NK-92 (cell line): ENCODE measurements around the gene PLCZ1.
"Not testable (repeated sequence)": the region's sequence is repeated elsewhere in the genome, so short reads cannot be mapped to it uniquely, and the experiment has no call there.

Source experiments
- DNase-seq: peaks from one replicate; lab custom pipeline; 2025; ENCODE audit not compliant: unreplicated experiment; lab: John Stamatoyannopoulos, UW

PLCZ1 gene

DNA sequence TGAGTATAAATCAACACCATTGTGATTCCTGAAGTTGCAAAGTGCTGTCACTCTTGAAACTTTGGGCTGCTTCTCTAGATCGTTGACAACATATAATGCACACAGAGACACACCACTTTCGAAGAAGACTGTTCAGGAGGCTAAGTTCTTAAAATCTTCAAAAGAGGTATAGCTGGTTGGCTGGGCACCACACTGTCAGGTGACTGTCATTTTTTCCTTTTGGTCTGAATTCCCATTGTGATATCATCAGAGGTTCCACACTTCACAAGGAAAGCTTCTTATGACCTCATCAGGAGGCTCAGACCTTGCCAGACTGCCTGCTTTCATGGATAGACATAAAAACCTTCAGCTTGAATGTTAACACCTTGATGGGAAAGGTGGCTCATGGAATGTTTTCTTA is at the start of gene PLCZ1, which contains the start of gene CAPZA3:
Gene PLCZ1, minus strand, starts transcription at position 194 of the 400 bp plus-strand sequence. CDS start 641 bp downstream, outside the sequence.
Gene CAPZA3, plus strand, starts transcription at position 301 of the 400 bp plus-strand sequence. CDS start 150 bp downstream, outside the sequence.
- DNase-seq: no peak

DNA sequence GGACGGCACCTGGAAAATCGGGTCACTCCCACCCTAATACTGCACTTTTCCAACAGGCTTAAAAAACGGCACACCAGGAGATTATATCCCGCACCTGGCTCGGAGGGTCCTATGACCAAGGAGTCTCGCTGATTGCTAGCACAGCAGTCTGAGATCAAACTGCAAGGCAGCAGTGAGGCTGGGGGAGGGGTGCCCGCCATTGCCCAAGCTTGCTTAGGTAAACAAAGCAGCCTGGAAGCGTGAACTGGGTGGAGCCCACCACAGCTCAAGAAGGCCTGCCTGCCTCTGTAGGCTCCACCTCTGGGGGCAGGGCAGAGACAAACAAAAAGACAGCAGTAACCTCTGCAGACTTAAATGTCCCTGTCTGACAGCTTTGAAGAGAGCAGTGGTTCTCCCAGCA is 47.7 kb upstream of the PLCZ1 start:
- DNase-seq: not testable (repeated sequence)

GRCh38 chr12:18782827-18783226 is 45.0 kb upstream of the PLCZ1 start:
- no peak for DNase-seq

DNA sequence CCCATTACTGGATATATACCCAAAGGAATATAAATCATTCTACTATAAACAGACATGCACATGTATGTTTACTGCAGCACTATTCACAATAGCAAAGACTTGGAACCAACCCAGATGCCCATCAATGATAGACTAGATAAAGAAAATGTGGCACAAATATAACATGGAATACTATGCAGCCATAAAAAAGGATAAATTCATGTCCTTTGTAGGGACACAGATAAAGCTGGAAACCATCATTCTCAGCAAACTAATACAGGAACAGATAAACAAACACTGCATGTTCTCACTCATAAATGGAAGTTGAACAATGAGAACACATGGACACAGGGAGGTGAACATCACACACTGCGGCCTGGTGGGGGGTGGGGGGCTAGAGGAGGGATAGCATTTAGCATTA is 28.7 kb upstream of the PLCZ1 start:
- not testable (repeated sequence) for DNase-seq

- no peak for DNase-seq
These were observed 17.5 kb upstream of the PLCZ1 start for GRCh38 chr12:18755341-18755740.

DNA sequence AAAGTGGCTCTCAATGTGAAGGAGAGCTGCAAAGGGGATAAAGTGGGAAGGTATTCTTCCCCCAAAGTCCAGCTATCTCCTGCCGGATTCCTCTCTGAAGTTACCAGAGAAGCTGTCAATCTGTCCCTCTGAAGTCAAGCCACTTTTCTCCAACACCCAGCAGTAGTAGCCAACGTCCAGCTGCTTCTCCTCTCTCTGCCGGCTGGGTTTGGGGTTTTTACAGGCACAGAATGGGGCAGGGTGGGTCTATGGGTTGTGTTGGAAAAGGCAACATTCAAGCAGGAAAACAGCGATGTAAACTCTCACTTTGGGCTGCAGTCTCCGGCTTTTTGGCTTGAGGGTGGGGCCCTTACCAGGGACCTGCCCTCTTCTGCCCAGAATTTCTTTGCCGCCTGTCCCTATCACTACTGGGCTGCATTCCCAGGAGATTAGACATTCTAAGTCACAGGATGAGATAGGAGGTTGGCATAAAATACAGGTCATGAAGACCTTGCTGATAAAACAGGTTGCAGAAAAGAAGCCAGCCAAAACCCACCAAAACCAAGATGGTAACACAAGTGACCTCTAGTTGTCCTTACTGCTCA is 16.4 kb upstream of the PLCZ1 start:
- no peak for DNase-seq

DNA sequence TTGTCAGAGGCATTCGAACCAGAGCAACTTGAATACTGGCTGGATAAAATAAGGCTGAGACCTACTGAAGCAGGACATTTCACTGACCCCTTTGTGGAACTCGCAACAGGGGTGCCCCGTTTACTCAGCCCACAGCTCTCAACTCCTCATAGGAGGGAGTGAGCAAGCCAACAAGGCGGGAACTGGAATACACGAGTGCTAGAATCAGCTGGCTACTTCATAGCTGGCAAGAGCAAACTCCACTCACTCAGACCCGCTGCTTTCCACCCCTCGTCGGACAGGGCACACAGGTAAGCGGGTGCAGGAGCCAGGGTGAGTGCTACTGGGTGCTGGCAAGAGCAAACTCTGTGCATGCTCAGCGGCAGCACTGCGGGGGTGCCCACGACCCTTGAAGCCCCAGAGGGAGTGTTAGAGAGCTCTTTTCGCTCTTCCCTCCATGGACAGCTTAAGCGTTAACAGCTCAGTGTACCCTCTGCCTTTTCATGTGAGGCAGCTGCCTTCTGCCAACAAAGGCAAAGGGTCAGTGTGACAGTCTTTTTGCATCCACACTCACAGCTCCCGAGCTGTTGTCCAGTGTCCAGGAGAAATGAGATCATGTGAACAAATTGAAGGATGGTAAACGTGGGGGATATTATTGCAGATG is 15.8 kb upstream of the PLCZ1 start:
- DNase-seq: no peak

DNA sequence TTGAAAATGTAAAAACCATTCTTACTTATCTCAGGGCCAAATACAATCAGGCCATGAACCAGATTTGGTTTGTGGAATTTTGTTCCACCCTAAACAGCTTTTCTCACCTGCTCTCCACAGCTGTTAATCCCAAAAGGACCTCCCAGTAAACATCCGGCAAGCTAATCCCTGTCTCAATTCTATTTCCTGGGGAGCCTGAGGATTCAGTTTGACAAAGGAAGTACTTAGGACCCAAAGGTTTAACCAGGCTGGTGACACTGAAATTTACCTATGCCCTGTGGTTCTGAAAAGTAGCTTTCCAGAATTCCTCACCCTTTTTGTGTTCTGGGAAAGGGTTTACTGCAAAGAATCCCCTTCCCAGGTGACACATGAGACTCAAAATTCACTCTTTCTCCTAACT is 15.1 kb upstream of the PLCZ1 start:
- DNase-seq: no peak

DNA sequence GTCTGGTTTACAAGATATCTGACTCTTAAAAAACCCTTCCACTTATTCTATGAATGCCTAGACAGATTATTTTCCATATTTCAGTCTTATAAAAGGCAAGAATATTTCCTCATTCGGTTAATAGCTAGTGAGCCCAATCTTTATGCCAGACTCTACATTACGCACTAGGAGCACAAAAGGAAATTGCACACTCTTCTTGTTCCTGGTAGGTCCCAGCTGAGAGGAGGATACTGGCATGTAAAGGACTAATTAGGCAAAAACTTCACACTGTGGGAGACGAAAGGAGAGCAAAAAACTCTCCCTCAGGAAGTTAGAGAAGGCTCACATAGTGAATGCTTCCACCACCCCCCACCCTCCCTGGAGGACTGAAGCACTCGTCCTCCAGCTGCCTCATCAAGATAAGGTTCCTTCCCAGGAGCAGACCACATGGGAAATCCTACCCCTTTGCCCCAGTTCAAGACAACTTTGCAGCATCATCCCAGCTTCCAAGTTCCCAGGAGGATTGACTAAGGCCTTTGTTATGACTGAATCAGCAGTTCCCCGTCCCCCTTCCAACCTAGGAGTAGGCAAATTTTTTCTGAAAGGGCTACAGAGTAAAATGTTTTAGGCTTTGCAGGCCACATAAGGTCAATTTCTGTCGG is 14.6 kb upstream of the PLCZ1 start:
- no peak for DNase-seq

DNA sequence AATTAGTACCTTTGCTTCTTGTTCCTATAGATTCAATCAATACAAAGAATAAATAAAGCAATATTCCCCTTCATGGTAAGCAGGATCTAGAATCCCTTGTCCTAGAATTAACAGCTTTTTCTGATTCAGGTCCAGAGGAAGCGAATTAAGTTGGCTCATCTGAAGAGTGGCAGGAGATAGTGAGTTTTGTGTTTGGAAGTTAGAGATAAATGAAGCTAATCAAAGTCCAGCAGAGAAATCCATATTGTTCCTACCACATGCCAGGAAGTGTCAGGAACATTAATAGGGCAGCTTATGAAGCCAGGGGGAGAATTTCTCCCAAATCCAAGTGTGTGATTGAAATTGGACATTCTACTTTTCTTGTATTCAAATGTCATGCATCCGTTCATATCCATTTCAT is 14.1 kb upstream of the PLCZ1 start:
- DNase-seq: no peak

GRCh38 chr12:18750085-18750484 is 12.3 kb upstream of the PLCZ1 start:
- no peak for DNase-seq

DNA sequence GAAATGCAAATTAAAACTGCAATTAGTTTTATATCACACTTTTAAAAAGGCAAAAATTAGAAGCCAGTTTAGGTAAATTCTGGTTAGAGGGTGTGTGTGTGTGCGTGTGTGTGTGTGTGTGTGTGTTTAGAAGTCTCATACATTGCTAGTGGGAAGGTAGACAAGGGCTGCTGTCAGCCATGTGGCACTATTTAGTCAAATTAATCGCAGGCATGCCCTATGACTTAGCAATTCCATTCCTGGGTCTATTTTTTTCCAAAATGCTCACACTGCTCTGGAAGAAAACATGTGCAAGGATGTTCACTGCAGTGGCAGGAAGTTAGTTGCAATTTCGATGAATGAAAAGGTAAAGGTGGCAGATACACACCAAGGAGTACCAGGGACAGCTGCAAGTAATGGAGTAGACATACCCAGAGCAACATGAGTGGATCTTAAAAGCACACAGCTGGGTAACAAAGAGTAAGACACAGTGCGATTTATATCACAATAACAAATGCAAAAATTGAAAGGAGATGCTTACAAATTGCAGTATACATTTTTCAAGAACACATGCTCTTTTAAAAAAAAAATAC is 11.7 kb upstream of the PLCZ1 start:
- DNase-seq: no peak

DNA sequence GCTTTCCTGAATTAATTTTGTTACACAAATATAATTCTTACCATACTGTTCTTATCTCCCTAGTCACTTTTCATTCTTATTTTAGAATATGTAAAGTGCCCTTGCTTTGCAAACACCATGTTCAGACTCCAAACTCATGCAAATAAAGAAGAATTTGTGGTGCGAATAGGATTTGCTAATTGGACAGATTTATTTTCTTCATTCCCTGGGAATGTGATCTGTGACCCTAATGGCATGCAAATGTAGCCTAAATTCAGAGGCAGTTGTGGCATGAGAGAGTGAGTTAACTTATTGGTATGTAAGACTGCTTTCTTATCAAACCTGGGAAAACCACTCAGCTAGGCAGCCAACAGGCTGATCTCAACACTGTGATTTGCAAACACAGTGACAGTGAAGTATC is 10.1 kb upstream of the PLCZ1 start:
- no peak for DNase-seq

- DNase-seq: no peak
These were observed 6.7 kb downstream of the PLCZ1 start for GRCh38 chr12:18731156-18731555.

GRCh38 chr12:18723752-18724151 is 14.1 kb downstream of the PLCZ1 start:
- no peak for DNase-seq

DNA sequence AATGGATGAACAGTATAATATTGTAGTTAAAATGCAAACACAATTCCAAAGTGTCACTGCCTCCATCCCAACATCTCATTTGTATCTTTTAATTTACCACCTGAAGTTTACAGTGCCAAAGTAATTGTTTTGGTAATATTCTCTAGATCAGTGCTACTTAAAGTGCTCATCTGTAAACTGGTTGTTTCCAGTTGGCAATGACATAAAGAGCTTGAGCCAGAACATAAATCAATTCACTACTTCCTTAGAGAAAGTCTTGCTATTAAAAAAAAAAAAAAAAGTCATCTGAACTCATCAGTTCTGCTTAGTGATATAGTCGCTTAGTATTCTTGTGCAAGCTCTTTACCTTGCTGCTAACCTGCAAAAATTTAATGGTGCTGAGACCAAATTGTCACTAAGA is 16.4 kb downstream of the PLCZ1 start:
- no peak for DNase-seq

GRCh38 chr12:18720690-18721089 is 17.1 kb downstream of the PLCZ1 start:
- no peak for DNase-seq

DNA sequence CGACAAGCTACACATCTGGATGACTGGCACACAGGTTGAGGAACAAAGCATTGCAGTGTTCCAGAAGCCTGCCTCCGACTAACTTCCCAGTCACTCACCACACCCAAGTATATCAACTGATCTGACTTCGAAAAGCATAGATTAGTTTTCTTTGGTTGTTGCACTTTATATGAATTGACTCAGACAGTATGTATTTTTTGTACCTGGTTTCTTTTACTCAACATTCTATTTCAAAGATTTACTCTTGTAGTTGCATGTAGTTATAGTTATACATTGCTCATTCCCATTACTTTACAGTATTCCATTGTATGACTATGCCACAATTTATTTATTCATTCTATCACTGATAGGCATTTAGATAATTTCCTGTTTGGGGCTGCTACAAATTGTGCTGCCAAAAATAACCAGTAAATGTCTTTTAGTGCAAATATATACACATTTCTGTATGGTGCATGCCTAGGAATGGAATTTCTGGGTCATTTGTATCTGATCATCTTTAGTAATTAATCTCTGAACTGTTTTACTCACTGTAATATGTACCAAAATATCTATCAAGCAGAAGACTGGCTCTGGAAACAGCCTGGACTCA is 17.8 kb downstream of the PLCZ1 start:
- no peak for DNase-seq

GRCh38 chr12:18718462-18718861 is 19.4 kb downstream of the PLCZ1 start:
- no peak for DNase-seq

DNA sequence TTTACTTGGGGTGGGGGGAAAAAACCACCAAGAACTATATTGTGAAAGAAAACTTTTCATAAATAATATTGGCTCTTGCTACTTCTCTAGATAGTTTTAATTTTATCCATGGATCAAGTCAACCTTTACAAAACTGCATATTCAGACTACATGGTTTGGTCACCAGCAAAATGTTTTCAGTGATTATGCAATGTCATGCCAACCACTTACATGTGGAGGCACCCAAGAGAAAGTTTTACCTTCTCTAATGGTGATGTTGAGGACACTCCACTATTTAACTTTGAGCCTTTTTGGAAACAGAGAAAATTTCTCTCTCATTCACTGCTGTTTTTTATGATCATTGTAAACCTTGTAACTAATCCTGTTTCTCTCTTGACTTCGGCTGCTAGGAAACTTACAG is 21.6 kb downstream of the PLCZ1 start:
- no peak for DNase-seq

- DNase-seq: no peak
These were observed 31.0 kb downstream of the PLCZ1 start for GRCh38 chr12:18706798-18707197.

- no peak for DNase-seq
These were observed 33.9 kb downstream of the PLCZ1 start for GRCh38 chr12:18703911-18704310.
